MM.1S (cell line): ENCODE measurements around the gene SRSF3.

Source experiments
- CTCF ChIP-seq: fragments of 300-600 bp; sonication (generic); IDR thresholded peaks from 2 replicates; pipeline ENCODE4 v1.5.1; 2016; ENCODE audit warnings: antibody characterized with exemption, low read length, mixed read lengths
- EZH2 ChIP-seq: fragments of 300-600 bp; sonication (generic); optimal IDR thresholded peaks from 2 replicates; pipeline ENCODE3; 2017; ENCODE audit warnings: low read depth, mild to moderate bottlenecking, antibody characterized with exemption, low read length, mixed read lengths
- EZH2phosphoT487 ChIP-seq: fragments of 300-600 bp; sonication (generic); IDR thresholded peaks from 2 replicates; pipeline ENCODE4 v1.6.1; 2018; ENCODE audit warnings: antibody characterized with exemption, low read length

GRCh38 chr6:36592221-36592655 lies 1.9 kb upstream of the SRSF3 start:
- TF ChIP-seq CTCF (no peak), EZH2 (no peak), EZH2phosphoT487 (no peak)
